SU-DHL-6 (cell line): ENCODE results near the gene GSDMA.

Experiments used
- H2AFZ ChIP-seq: fragments of 200-600 bp; sonication (generic); 2 replicates; pipeline ENCODE4 v1.6.1; 2014; ENCODE audit warnings: low read depth, mild to moderate bottlenecking, moderate library complexity, mixed read lengths, antibody characterized with exemption, low read length; ENCODE audit not compliant: severe bottlenecking
- H3F3A ChIP-seq: fragments of 200-600 bp; shearing (Covaris generic); 2 replicates; pipeline ENCODE4 v1.6.0; 2016; ENCODE audit warnings: antibody characterized with exemption, mild to moderate bottlenecking; ENCODE audit not compliant: insufficient read depth
- H3K27ac ChIP-seq: fragments of 200-600 bp; sonication (generic); 2 replicates; pipeline ENCODE4 v1.5.1; 2016; ENCODE audit warnings: low read depth, mild to moderate bottlenecking, low read length, moderate library complexity, mixed read lengths
- H3K27me3 ChIP-seq: fragments of 200-600 bp; sonication (generic), shearing (Covaris generic); 2 replicates; pipeline ENCODE4 v1.6.0; 2014; ENCODE audit warnings: mild to moderate bottlenecking, low read length
- H3K36me3 ChIP-seq: fragments of 200-600 bp; sonication (generic); 2 replicates; pipeline ENCODE4 v1.6.1; 2014; ENCODE audit warnings: mild to moderate bottlenecking, low read length, mixed read lengths
- H3K4me2 ChIP-seq: fragments of 300-600, 200-600 bp; shearing (Covaris generic), sonication (generic); 2 replicates; pipeline ENCODE4 v1.6.0; 2014; ENCODE audit warnings: low read length, low read depth, mild to moderate bottlenecking; ENCODE audit not compliant: poor library complexity, severe bottlenecking
- H3K4me3 ChIP-seq: fragments of 200-600 bp; sonication (generic); 2 replicates; pipeline ENCODE4 v1.5.1; 2014; ENCODE audit warnings: antibody characterized with exemption, low read length, mild to moderate bottlenecking, mixed read lengths; ENCODE audit not compliant: insufficient read depth, poor library complexity, severe bottlenecking
- H3K79me2 ChIP-seq: fragments of 200-600 bp; sonication (generic); 2 replicates; pipeline ENCODE4 v1.6.1; 2014; ENCODE audit warnings: mild to moderate bottlenecking, low read length, moderate library complexity; ENCODE audit not compliant: insufficient read depth
- H3K9ac ChIP-seq: fragments of 200-600 bp; sonication (generic); 2 replicates; pipeline ENCODE4 v1.7.0; 2014; ENCODE audit warnings: mild to moderate bottlenecking, low read length
- H3K9me2 ChIP-seq: fragments of 200-600 bp; sonication (generic); replicated peaks from 2 replicates; pipeline ENCODE4 v1.6.1; 2014; ENCODE audit warnings: low read length; ENCODE audit not compliant: insufficient read depth
- H3K9me3 ChIP-seq: fragments of 200-600 bp; sonication (generic); 2 replicates; pipeline ENCODE4 v1.6.1; 2014; ENCODE audit warnings: low read length, mixed read lengths; ENCODE audit not compliant: insufficient read depth
- H4K20me1 ChIP-seq: fragments of 200-600 bp; sonication (generic); 2 replicates; pipeline ENCODE4 v1.6.1; 2014; ENCODE audit warnings: low read depth, mild to moderate bottlenecking, antibody characterized with exemption, low read length, moderate library complexity, mixed read lengths
- EZH2phosphoT487 ChIP-seq: fragments of 200-600 bp; sonication (generic), shearing (Covaris generic); conservative IDR thresholded peaks from 2 replicates; pipeline ENCODE4 v1.6.1; 2018; ENCODE audit warnings: mild to moderate bottlenecking, antibody characterized with exemption, low read length, moderate library complexity, mixed read lengths
- TF ChIP-seq, protein P1 (sequence below): fragments of 200-600 bp; sonication (generic); IDR thresholded peaks from one replicate; pipeline ENCODE4 v1.5.1; 2017; ENCODE audit warnings: antibody characterized with exemption, mild to moderate bottlenecking, low read length, moderate library complexity; ENCODE audit not compliant: insufficient read depth, poor library complexity, severe bottlenecking

Gene GSDMA

DNA sequence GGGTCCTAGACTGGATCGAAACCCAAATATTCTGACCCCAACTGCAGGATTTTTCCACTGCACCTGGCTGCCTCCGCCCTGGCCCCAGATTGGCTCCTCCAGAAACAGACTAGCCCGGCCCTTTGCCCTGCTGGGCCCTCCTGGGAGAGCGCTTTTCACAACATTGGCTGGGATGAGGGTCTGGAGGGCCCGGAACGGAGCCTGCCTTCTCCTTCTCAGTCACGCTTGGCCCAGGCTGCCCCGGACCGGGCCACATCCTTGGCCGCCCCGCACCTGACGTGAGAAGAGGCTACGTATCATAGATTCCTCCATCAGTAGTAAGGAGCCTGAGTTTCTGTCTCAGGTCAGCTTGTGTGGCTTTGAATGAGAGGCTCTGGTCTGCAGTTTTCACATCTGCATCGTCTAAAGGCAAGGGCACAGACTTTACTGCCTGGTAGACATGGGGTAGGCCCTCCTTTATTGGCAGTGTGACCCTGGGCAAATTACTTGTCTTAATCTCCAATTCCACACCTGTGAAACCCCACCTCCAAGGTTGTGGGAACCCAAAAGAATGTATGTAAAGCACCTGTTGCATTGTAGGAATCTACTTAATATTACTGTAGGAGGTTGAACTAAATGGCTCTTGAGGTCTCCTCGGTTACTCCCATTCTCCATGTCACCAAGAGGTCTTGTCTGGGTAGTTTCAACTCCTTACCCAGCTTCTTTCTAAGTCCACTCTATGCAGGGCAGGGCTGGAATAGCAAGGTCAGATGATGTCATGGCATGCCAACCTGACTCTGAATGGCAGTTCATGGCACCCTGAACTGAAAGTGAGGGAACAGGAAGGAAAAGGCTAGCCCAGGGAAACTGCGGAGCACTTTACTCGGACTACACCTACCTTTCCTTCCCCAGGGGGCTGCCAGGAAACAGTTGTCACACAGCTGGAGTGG is 34.6 kb upstream of the GSDMA start:
- TF ChIP-seq EZH2phosphoT487, result no peak
- TF ChIP-seq, protein P1, sequence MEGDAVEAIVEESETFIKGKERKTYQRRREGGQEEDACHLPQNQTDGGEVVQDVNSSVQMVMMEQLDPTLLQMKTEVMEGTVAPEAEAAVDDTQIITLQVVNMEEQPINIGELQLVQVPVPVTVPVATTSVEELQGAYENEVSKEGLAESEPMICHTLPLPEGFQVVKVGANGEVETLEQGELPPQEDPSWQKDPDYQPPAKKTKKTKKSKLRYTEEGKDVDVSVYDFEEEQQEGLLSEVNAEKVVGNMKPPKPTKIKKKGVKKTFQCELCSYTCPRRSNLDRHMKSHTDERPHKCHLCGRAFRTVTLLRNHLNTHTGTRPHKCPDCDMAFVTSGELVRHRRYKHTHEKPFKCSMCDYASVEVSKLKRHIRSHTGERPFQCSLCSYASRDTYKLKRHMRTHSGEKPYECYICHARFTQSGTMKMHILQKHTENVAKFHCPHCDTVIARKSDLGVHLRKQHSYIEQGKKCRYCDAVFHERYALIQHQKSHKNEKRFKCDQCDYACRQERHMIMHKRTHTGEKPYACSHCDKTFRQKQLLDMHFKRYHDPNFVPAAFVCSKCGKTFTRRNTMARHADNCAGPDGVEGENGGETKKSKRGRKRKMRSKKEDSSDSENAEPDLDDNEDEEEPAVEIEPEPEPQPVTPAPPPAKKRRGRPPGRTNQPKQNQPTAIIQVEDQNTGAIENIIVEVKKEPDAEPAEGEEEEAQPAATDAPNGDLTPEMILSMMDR, result no peak
- no peak overlapping the region for H3K27ac ChIP-seq
- peak overlapping the region; percentile 98 for H2AFZ ChIP-seq

DNA sequence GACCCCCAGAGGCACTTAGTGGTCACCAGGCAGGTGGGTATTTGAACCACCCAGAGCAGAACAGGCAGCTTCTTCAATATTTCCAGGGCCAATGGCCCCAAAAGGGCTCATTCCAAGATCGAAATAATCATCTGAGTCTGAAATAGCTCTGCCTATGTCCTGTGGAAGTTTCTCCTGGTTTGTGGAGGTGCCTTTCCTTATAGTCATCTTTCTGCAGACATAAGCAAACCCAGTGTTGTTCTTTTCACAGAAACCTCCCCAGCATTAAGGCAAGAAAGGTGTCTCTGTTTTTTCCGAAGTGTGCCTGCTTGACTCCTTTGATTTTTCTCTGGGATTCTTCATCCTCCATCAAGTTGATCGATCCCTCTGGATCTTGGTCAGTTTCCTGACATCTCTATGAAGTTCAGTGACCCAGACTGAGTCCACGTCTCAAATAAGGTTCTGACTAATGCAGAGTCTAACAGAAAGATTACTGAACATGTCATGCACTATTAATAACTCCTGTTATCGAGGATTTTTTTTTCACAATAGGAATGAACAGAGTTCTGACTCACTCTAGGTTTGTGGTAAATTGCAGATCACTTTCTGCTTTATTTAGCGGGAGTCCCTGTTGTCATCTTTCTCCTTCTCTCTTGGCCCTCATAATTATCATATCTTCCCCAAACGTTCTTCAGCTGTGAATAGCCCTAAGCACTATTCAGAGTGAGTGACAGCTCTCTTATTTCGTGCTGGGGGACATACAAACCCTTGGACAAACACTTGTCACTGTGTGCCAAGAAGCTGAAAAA is 33.8 kb upstream of the GSDMA start:
- Histone ChIP-seq H2AFZ (no peak overlapping the region), H3K9me3 (no peaks in the 10 kb centered on the region), H3K36me3 (no peaks in the 10 kb centered on the region), H3K27me3 (no peaks in the 10 kb centered on the region), H3K4me2 (no peak overlapping the region), H3K79me2 (peaks cover 31% of the 10 kb centered on the region), H3K4me3 (no peak overlapping the region), H3F3A (no peaks in the 10 kb centered on the region), H3K9me2 (no peaks in the 10 kb centered on the region), H3K9ac (no peak overlapping the region), H4K20me1 (no peaks in the 10 kb centered on the region), H3K27ac (no peak overlapping the region)
- no peak for TF ChIP-seq EZH2phosphoT487
- TF ChIP-seq, protein P1, result no peak

More for the DNA sequence above, 34.6 kb upstream of the GSDMA start:
- no peaks in the 10 kb centered on the region for H3K9me2 ChIP-seq
- H4K20me1 ChIP-seq, result no peaks in the 10 kb centered on the region
- H3K9me3 ChIP-seq, result no peaks in the 10 kb centered on the region
- H3K4me2 ChIP-seq, result peak overlapping the region; percentile 89
- H3K27me3 ChIP-seq, result no peaks in the 10 kb centered on the region
- H3K79me2 ChIP-seq, result peaks cover 31% of the 10 kb centered on the region
- no peaks in the 10 kb centered on the region for H3F3A ChIP-seq
- peak overlapping the region; percentile 78 for H3K9ac ChIP-seq
- no peaks in the 10 kb centered on the region for H3K36me3 ChIP-seq
- H3K4me3 ChIP-seq, result peak overlapping the region; percentile 90

DNA sequence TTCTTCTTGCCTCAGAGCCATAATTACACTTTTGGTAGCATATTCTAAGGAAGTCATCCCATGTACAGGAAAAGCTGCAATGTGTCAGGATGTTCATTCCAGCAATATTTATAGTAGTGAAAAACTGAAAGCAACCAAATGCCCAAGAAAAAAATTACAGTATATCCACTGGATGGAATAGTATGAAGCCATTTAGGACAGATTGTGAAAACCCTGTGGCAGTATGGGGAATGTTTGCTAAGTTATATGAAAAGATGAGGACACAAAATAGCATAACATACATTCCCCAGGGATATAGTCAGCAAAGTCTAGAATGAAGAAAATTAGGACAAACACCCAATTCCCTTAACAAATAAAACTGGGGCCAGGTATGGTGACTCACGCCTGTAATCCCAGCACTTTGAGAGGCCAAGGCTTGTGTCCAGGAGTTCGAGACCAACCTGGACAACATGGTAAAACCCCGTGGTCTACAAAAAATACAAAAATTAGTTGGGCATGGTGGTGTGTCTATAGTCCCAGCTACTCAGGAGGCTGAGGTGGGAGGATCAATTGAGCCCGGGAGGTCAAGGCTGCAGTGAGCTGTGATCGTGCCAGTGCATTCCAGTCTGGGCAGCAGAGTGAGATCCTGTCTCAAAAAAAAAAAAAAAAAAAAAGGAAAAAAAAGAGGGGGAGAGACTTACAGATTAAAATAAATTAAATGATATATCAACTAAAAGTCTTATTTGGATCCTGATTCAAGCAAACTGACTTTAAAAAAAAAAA is 33.0 kb upstream of the GSDMA start:
- H3K27ac ChIP-seq, result no peak overlapping the region
- H3K9me3 ChIP-seq, result no peaks in the 10 kb centered on the region
- TF ChIP-seq, protein P1, result no peak
- TF ChIP-seq EZH2phosphoT487, result no peak
- H3K36me3 ChIP-seq, result no peaks in the 10 kb centered on the region
- H2AFZ ChIP-seq, result no peak overlapping the region
- no peaks in the 10 kb centered on the region for H3K27me3 ChIP-seq
- no peaks in the 10 kb centered on the region for H4K20me1 ChIP-seq
- H3K9ac ChIP-seq, result no peak overlapping the region
- H3K4me2 ChIP-seq, result no peak overlapping the region
- no peak overlapping the region for H3K4me3 ChIP-seq
- H3F3A ChIP-seq, result no peaks in the 10 kb centered on the region
- H3K9me2 ChIP-seq, result no peaks in the 10 kb centered on the region
- H3K79me2 ChIP-seq, result peaks cover 25% of the 10 kb centered on the region
